HG03520 (cell line): ENCODE data around the gene KRT36.

Source experiments
- ATAC-seq: cut with Tn5 transposase; IDR thresholded peaks from one replicate; pipeline ENCODE4 v1.9.1; 2021; ENCODE audit warnings: mild to moderate bottlenecking, moderate library complexity; ENCODE audit not compliant: unreplicated experiment

KRT36 gene

GRCh38 chr17:41504246-41504977, 14.7 kb upstream of the KRT36 start:
- no peak for ATAC-seq

- no peak for ATAC-seq
Measured at GRCh38 chr17:41503202-41503601, 13.5 kb upstream of the KRT36 start.

- ATAC-seq = no peak
Measured at GRCh38 chr17:41500131-41500911, 10.6 kb upstream of the KRT36 start.

GRCh38 chr17:41499714-41500113, 10.0 kb upstream of the KRT36 start:
- no peak for ATAC-seq

- ATAC-seq = no peak
Measured at GRCh38 chr17:41498276-41498675, 8.6 kb upstream of the KRT36 start.

- ATAC-seq = no peak
Measured at GRCh38 chr17:41496803-41497484, 7.2 kb upstream of the KRT36 start.

- ATAC-seq = no peak
Measured at GRCh38 chr17:41494524-41494923, 4.8 kb upstream of the KRT36 start.

- no peak for ATAC-seq
Measured at GRCh38 chr17:41492771-41493170, 3.1 kb upstream of the KRT36 start.

- no peak for ATAC-seq
Measured at GRCh38 chr17:41492351-41492750, 2.6 kb upstream of the KRT36 start.

GRCh38 chr17:41491476-41491875, 1.8 kb upstream of the KRT36 start:
- no peak for ATAC-seq

- ATAC-seq = no peak
Measured at GRCh38 chr17:41490000-41490990, 585 bp upstream of the KRT36 start.

- no peak for ATAC-seq
Measured at GRCh38 chr17:41486809-41487530, 2.7 kb downstream of the KRT36 start.

- no peak for ATAC-seq
Measured at GRCh38 chr17:41486316-41486715, 3.4 kb downstream of the KRT36 start.

GRCh38 chr17:41484920-41485904, 4.5 kb downstream of the KRT36 start:
- ATAC-seq = no peak

- no peak for ATAC-seq
Measured at GRCh38 chr17:41483991-41484826, 5.5 kb downstream of the KRT36 start.

GRCh38 chr17:41483531-41483930, 6.2 kb downstream of the KRT36 start:
- ATAC-seq = no peak

GRCh38 chr17:41481036-41481435, 8.7 kb downstream of the KRT36 start, which contains the start of gene KRT35:
TSS of gene KRT35 (minus strand) at chr17:41481151. CDS start at chr17:41481097, 54 bp downstream.
- no peak for ATAC-seq

- no peak for ATAC-seq
Measured at GRCh38 chr17:41480581-41480980, 9.1 kb downstream of the KRT36 start.
